ENCODE results near the gene DPM3. TPM values are rescaled to one million over a fixed set of nuclear protein-coding genes. Genes with fewer than 3 reads are reported as not detected.

The DPM3 gene
- total RNA-seq, 1 experiment from 2014 or later, result 113 TPM

DNA sequence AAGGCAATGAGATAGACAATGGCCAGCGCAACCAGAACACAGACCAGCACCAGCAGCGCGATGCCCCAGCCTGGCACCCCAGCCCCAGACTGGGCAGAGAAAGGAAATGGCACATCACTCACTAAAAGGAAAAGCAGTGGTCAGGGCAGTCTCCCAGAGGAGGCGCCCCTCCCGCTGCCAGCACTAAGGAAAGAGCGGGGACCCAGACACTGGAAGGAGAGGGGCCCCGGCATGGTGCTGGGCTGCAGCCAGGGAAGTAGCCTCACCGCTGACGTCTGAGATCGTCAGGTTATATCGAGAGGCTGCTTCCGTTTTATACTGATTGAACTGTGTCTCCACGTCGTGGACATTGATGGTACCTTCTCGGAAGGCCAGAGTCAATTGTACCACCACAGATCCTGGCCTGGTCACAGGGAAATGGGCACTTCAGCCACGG is 47.1 kb upstream of the DPM3 start:
- H3K4me1 ChIP-seq (ENCODE audit: control insufficient read depth in 1 of 2, insufficient read depth in 2 of 2, low read length in 2 of 2), result peaks cover 5% of the 10 kb centered on the region in 2 experiments; a peak in 3 of 4 replicates
- no peaks in the 10 kb centered on the region for H3K36me3 ChIP-seq (ENCODE audit: control insufficient read depth in 1 of 2, insufficient read depth in 2 of 2, low read length in 2 of 2)
- no peak overlapping the region for H2AFZ ChIP-seq (ENCODE audit: low read depth, low read length, poor library complexity, severe bottlenecking)
- TF ChIP-seq FOSL1 (IDR thresholded peaks at IDR 0.05; ENCODE audit: low read depth), result no peak
- TF ChIP-seq, protein P1, sequence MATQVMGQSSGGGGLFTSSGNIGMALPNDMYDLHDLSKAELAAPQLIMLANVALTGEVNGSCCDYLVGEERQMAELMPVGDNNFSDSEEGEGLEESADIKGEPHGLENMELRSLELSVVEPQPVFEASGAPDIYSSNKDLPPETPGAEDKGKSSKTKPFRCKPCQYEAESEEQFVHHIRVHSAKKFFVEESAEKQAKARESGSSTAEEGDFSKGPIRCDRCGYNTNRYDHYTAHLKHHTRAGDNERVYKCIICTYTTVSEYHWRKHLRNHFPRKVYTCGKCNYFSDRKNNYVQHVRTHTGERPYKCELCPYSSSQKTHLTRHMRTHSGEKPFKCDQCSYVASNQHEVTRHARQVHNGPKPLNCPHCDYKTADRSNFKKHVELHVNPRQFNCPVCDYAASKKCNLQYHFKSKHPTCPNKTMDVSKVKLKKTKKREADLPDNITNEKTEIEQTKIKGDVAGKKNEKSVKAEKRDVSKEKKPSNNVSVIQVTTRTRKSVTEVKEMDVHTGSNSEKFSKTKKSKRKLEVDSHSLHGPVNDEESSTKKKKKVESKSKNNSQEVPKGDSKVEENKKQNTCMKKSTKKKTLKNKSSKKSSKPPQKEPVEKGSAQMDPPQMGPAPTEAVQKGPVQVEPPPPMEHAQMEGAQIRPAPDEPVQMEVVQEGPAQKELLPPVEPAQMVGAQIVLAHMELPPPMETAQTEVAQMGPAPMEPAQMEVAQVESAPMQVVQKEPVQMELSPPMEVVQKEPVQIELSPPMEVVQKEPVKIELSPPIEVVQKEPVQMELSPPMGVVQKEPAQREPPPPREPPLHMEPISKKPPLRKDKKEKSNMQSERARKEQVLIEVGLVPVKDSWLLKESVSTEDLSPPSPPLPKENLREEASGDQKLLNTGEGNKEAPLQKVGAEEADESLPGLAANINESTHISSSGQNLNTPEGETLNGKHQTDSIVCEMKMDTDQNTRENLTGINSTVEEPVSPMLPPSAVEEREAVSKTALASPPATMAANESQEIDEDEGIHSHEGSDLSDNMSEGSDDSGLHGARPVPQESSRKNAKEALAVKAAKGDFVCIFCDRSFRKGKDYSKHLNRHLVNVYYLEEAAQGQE (IDR thresholded peaks at IDR 0.05; ENCODE audit: low read depth), result no peak
- no peaks in the 10 kb centered on the region for H3K9me2 ChIP-seq (ENCODE audit: insufficient read depth)
- BruUV-seq (replicated peaks), result no TSS peak
- H3K27ac ChIP-seq (ENCODE audit: low read depth, low read length), result no peak overlapping the region
- DNase-seq (ENCODE audit: low read depth, low spot score), result no peak
- no peaks in the 10 kb centered on the region for H3K27me3 ChIP-seq (ENCODE audit: insufficient read depth, low read length)
- H3K9me3 ChIP-seq (ENCODE audit: control insufficient read depth in 1 of 2, insufficient read depth in 1 of 2, low read depth in 1 of 2, low read length in 2 of 2), result no peaks in the 10 kb centered on the region
- no peak overlapping the region for H3K4me2 ChIP-seq (ENCODE audit: low read length)
- POLR2A ChIA-PET, result no interaction called here
- CTCF ChIA-PET, result no interaction called here
- no peaks in the 10 kb centered on the region for H3K79me2 ChIP-seq (ENCODE audit: insufficient read depth, low read length)
- H3K9ac ChIP-seq (ENCODE audit: low read length), result no peak overlapping the region
- no peaks in the 10 kb centered on the region for H4K20me1 ChIP-seq (ENCODE audit: insufficient read depth)
- no peak for ATAC-seq
- RAD21 ChIA-PET (ENCODE audit: low non-redundant PET in 1 of 2, low total read pairs in 2 of 2, uncharacterized antibody in 2 of 2, unreplicated experiment in 2 of 2), result no interaction called here
- no peak overlapping the region for H3K4me3 ChIP-seq (replicated peaks in 1 of 2; ENCODE audit: low read depth in 1 of 2, low read length in 2 of 2)
- intact Hi-C loops (cut with micrococcal nuclease), result no loop called here

DNA sequence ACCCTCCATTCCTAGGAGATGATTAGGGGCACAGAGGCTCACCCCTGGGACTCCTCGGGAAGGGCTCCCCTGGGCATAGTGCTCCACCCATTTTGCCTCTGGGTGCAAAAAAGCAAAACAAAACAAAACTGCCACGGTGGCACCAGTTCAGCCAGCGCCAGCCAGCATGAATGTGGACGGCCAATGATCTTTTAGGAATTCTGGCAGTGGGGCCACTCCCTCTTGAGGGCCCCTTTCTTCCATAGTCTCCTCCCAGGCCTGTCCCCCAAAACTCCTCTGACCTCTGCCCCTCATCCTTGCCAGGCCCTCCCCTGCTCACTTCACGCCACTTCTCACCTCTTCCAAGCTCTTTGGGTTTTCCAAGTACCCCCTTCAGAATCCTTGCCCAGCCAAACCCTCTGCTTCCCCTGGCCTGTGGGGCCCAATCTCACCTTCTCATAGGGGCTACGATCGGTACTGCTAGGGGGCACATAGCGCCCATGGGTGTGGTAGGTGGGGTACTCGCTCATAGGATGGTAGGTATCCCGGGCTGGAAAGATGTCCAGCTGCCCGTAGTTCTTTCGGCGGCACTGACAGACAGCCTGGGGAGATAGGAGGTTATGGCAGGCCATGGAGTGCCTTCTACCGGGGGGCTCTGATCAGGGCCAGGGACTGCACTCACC is 46.6 kb upstream of the DPM3 start:
- POLR2A ChIA-PET, result no interaction called here
- Histone ChIP-seq H4K20me1 (ENCODE audit: insufficient read depth) (no peaks in the 10 kb centered on the region), H3K9ac (ENCODE audit: low read length) (no peak overlapping the region), H3K4me2 (ENCODE audit: low read length) (no peak overlapping the region), H2AFZ (ENCODE audit: low read depth, low read length, poor library complexity, severe bottlenecking) (no peak overlapping the region), H3K36me3 (ENCODE audit: control insufficient read depth in 1 of 2, insufficient read depth in 2 of 2, low read length in 2 of 2) (no peaks in the 10 kb centered on the region), H3K79me2 (ENCODE audit: insufficient read depth, low read length) (no peaks in the 10 kb centered on the region), H3K4me1 (ENCODE audit: control insufficient read depth in 1 of 2, insufficient read depth in 2 of 2, low read length in 2 of 2) (no peaks in the 10 kb centered on the region; a peak in 2 of 4 replicates), H3K27ac (ENCODE audit: low read depth, low read length) (no peak overlapping the region), H3K9me3 (ENCODE audit: control insufficient read depth in 1 of 2, insufficient read depth in 1 of 2, low read depth in 1 of 2, low read length in 2 of 2) (no peaks in the 10 kb centered on the region), H3K9me2 (ENCODE audit: insufficient read depth) (no peaks in the 10 kb centered on the region), H3K4me3 (replicated peaks in 1 of 2; ENCODE audit: low read depth in 1 of 2, low read length in 2 of 2) (no peak overlapping the region), H3K27me3 (ENCODE audit: insufficient read depth, low read length) (no peaks in the 10 kb centered on the region)
- no peak for ATAC-seq
- BruUV-seq (replicated peaks), result no TSS peak
- no peak for DNase-seq (ENCODE audit: low read depth, low spot score)
- intact Hi-C loops (cut with micrococcal nuclease), result no loop called here
- CTCF ChIA-PET, result no interaction called here
- RAD21 ChIA-PET (ENCODE audit: low non-redundant PET in 1 of 2, low total read pairs in 2 of 2, uncharacterized antibody in 2 of 2, unreplicated experiment in 2 of 2), result no interaction called here
- TF ChIP-seq POLR2A (IDR thresholded peaks at IDR 0.05; ENCODE audit: borderline replicate concordance, extremely low read depth, insufficient read depth, insufficient read length), result no peak

Measured in HCT116 (cell line).